Measurements from ENCODE around the gene MACROH2A2. TPM values are rescaled to one million over a fixed set of nuclear protein-coding genes. Genes with fewer than 3 reads are reported as not detected.

The MACROH2A2 gene
- total RNA-seq, 1 experiment from 2014 or later: 11.3 TPM

GRCh38 chr10:70137135-70137534, 84.5 kb downstream of the MACROH2A2 start:
- no peaks in the 10 kb centered on the region for H3K9me3 Mint-ChIP-seq
- Histone ChIP-seq H3K56ac (ENCODE audit: insufficient read length, low read depth, low read length) (no peak overlapping the region), H3K79me2 (ENCODE audit: insufficient read depth, low read length) (no peaks in the 10 kb centered on the region), H2AK5ac (ENCODE audit: insufficient read length, low read length) (no peak overlapping the region), H3K9ac (ENCODE audit: extremely low read depth, insufficient read length, low read length) (no peak overlapping the region), H3K9me3 (ENCODE audit: control insufficient read depth, low read depth, low read length) (no peaks in the 10 kb centered on the region), H3K27me3 (ENCODE audit: insufficient read depth, low read length) (no peaks in the 10 kb centered on the region), H4K91ac (ENCODE audit: insufficient read length, low read depth, low read length) (no peak overlapping the region), H3K4me2 (ENCODE audit: insufficient read depth, insufficient read length, low read length) (no peak overlapping the region), H3T11ph (ENCODE audit: low read length) (no peak overlapping the region), H3K27ac (ENCODE audit: insufficient read length, low read depth, low read length) (no peak overlapping the region), H4K8ac (replicated peaks; ENCODE audit: insufficient read length, low read depth, low read length) (no peak overlapping the region), H3K23ac (ENCODE audit: insufficient read length, low read depth, low read length) (no peak overlapping the region), H2BK20ac (ENCODE audit: low read depth, low read length, poor library complexity, severe bottlenecking) (no peak overlapping the region), H2BK5ac (ENCODE audit: insufficient read length, low read length) (no peak overlapping the region), H3K79me1 (ENCODE audit: insufficient read depth, low read depth, low read length, poor library complexity, severe bottlenecking) (no peaks in the 10 kb centered on the region), H3K23me2 (ENCODE audit: insufficient read length, low read depth, low read length, poor library complexity, severe bottlenecking) (peaks cover 10% of the 10 kb centered on the region), H3K14ac (ENCODE audit: insufficient read depth, low read length) (no peak overlapping the region), H3K4ac (ENCODE audit: low read depth, low read length) (no peak overlapping the region), H3K18ac (ENCODE audit: insufficient read length, low read depth, low read length) (no peak overlapping the region), H2AFZ (ENCODE audit: low read length) (no peak overlapping the region), H4K20me1 (ENCODE audit: control insufficient read depth, insufficient read depth, insufficient read length) (no peaks in the 10 kb centered on the region), H2BK120ac (ENCODE audit: low read depth, low read length, poor library complexity, severe bottlenecking) (no peak overlapping the region), H4K5ac (ENCODE audit: insufficient read length, low read depth, low read length) (no peak overlapping the region), H2BK15ac (ENCODE audit: low read depth, low read length) (no peak overlapping the region), H3K4me1 (ENCODE audit: insufficient read depth, low read length) (no peaks in the 10 kb centered on the region), H2BK12ac (ENCODE audit: insufficient read length, low read depth, low read length) (no peak overlapping the region)
- H3K27ac Mint-ChIP-seq: no peak overlapping the region
- peaks cover 20% of the 10 kb centered on the region for H3K27me3 Mint-ChIP-seq (ENCODE audit: low read depth)
- H3K4me3 Mint-ChIP-seq: no peak overlapping the region
- TF ChIP-seq CTCF (conservative IDR thresholded peaks at IDR 0.05): no peak
- H3K36me3 Mint-ChIP-seq (ENCODE audit: insufficient read depth in 1 of 3, low read depth in 3 of 3): no peaks in the 10 kb centered on the region
- WGBS (ENCODE audit: extremely low coverage, insufficient read length, low lambda C conversion rate): no CpG with 5 or more reads among the region's 9 CpGs
- no peak for DNase-seq
- peaks cover 11 to 12% of the 10 kb centered on the region in 2 experiments for H3K4me1 Mint-ChIP-seq

All from H9 (cell line).